BE2C (cell line): Measurements from ENCODE around the gene C6orf62.
"Not testable (repeated sequence)": the region's sequence is repeated elsewhere in the genome, so short reads cannot be mapped to it uniquely, and the experiment has no call there.

Source experiments
- DNase-seq: peaks from one replicate; pipeline ENCODE4 v3.0.0-alpha.2; 2020
- H3K27me3 ChIP-seq: fragments of 250-450 bp; sonication (Bioruptor Pico); 2 replicates; pipeline ENCODE4 v1.5.1; 2020; ENCODE audit warnings: mild to moderate bottlenecking
- H3K36me3 ChIP-seq: fragments of 250-450 bp; sonication (Bioruptor Pico); 2 replicates; pipeline ENCODE4 v1.5.1; 2020; ENCODE audit warnings: mild to moderate bottlenecking
- H3K4me1 ChIP-seq: fragments of 250-450 bp; sonication (Bioruptor Pico); 2 replicates; pipeline ENCODE4 v1.5.1; 2020
- H3K4me3 ChIP-seq: 2 replicates; pipeline ENCODE4 v1.5.1; 2011; ENCODE audit warnings: low read depth, low read length
- H3K9me3 ChIP-seq: fragments of 250-450 bp; sonication (Bioruptor Pico); 2 replicates; pipeline ENCODE4 v1.5.1; 2020
- CTCF ChIP-seq: IDR thresholded peaks from 2 replicates; pipeline ENCODE4 v1.5.1; 2012; ENCODE audit warnings: mild to moderate bottlenecking, low read depth, low read length

C6orf62 gene

GRCh38 chr6:24683297-24684296 is 35.4 kb downstream of the C6orf62 start:
- H3K36me3 ChIP-seq: no peaks in the 10 kb centered on the region
- no peak for DNase-seq
- no peaks in the 10 kb centered on the region for H3K27me3 ChIP-seq
- H3K9me3 ChIP-seq: no peaks in the 10 kb centered on the region
- no peaks in the 10 kb centered on the region for H3K4me1 ChIP-seq
- no peak for TF ChIP-seq CTCF
- H3K4me3 ChIP-seq: no peak overlapping the region

GRCh38 chr6:24680582-24680981 is 38.4 kb downstream of the C6orf62 start:
- no peak overlapping the region for H3K4me3 ChIP-seq
- TF ChIP-seq CTCF: no peak
- no peaks in the 10 kb centered on the region for H3K27me3 ChIP-seq
- no peak for DNase-seq
- no peaks in the 10 kb centered on the region for H3K4me1 ChIP-seq
- H3K9me3 ChIP-seq: no peaks in the 10 kb centered on the region
- H3K36me3 ChIP-seq: no peaks in the 10 kb centered on the region

GRCh38 chr6:24678792-24679352 is 40.1 kb downstream of the C6orf62 start:
- H3K27me3 ChIP-seq, H3K4me3 ChIP-seq, DNase-seq, H3K4me1 ChIP-seq, H3K9me3 ChIP-seq, H3K36me3 ChIP-seq: not testable (repeated sequence)

GRCh38 chr6:24673625-24674024 is 45.3 kb downstream of the C6orf62 start:
- Histone ChIP-seq H3K36me3 (no peaks in the 10 kb centered on the region), H3K27me3 (no peaks in the 10 kb centered on the region), H3K4me3 (no peak overlapping the region), H3K9me3 (peaks cover 3% of the 10 kb centered on the region), H3K4me1 (no peaks in the 10 kb centered on the region)
- no peak for DNase-seq
- no peak for TF ChIP-seq CTCF

- Histone ChIP-seq H3K4me3 (no peak overlapping the region), H3K9me3 (peaks cover 3% of the 10 kb centered on the region), H3K4me1 (no peaks in the 10 kb centered on the region), H3K36me3 (no peaks in the 10 kb centered on the region), H3K27me3 (no peaks in the 10 kb centered on the region)
- no peak for DNase-seq
- TF ChIP-seq CTCF: no peak
Measured at GRCh38 chr6:24672620-24673182, 46.3 kb downstream of the C6orf62 start.

- H3K9me3 ChIP-seq, H3K27me3 ChIP-seq, H3K4me3 ChIP-seq, H3K36me3 ChIP-seq, DNase-seq, H3K4me1 ChIP-seq: not testable (repeated sequence)
Measured at GRCh38 chr6:24671077-24671476, 47.9 kb downstream of the C6orf62 start.

- H3K36me3 ChIP-seq, H3K9me3 ChIP-seq, DNase-seq, H3K4me1 ChIP-seq, H3K27me3 ChIP-seq, H3K4me3 ChIP-seq: not testable (repeated sequence)
Measured at GRCh38 chr6:24670492-24670891, 48.5 kb downstream of the C6orf62 start.
